Right renal cortex interstitium (tissue), 3 donors: ENCODE results near the gene NT5C1A. TPM values are rescaled to one million over a fixed set of nuclear protein-coding genes. Genes with fewer than 3 reads are reported as not detected.

Experiments
- DNase-seq, 3 donors: peaks; one replicate each; pipeline ENCODE4 v3.0.0-alpha.2; 2013; ENCODE audit warnings: low read depth in 3 of 3, low spot score in 2 of 3
- polyA plus RNA-seq, 3 donors: library from polyadenylated mRNA; unstranded; fragments of 120-200 nt; gene quantifications; one replicate each; pipeline ENCODE4 v1.2.1, GENCODE V29; 2013; ENCODE audit not compliant: insufficient read length in 3 of 3

NT5C1A gene
- polyA plus RNA-seq, 3 donors, result 0.24 to 0.58 (median 0.31) TPM

- DNase-seq, result no peak
Observed at GRCh38 chr1:39640861-39641260, 31.0 kb downstream of the NT5C1A start.

- no peak for DNase-seq
Observed at GRCh38 chr1:39639305-39640130, 32.4 kb downstream of the NT5C1A start, which contains the start of gene HEYL. TSS of gene HEYL (minus strand) at chr1:39639643. CDS start at chr1:39639625, 18 bp downstream.

GRCh38 chr1:39638965-39639304 lies 33.0 kb downstream of the NT5C1A start:
- no peak for DNase-seq

- no peak for DNase-seq
Observed at GRCh38 chr1:39637361-39637760, 34.5 kb downstream of the NT5C1A start.

- no peak for DNase-seq
Observed at GRCh38 chr1:39635871-39636210, 36.1 kb downstream of the NT5C1A start.

GRCh38 chr1:39635205-39635870 lies 36.6 kb downstream of the NT5C1A start:
- no peak for DNase-seq

GRCh38 chr1:39633422-39633821 lies 38.5 kb downstream of the NT5C1A start:
- no peak for DNase-seq

- DNase-seq, result no peak
Observed at GRCh38 chr1:39632682-39633417, 39.1 kb downstream of the NT5C1A start.

GRCh38 chr1:39632323-39632681 lies 39.6 kb downstream of the NT5C1A start:
- no peak for DNase-seq

- no peak for DNase-seq
Observed at GRCh38 chr1:39631361-39632322, 40.3 kb downstream of the NT5C1A start.

GRCh38 chr1:39628807-39629350 lies 43.0 kb downstream of the NT5C1A start:
- DNase-seq, result no peak

- no peak for DNase-seq
Observed at GRCh38 chr1:39626646-39627045, 45.3 kb downstream of the NT5C1A start.

GRCh38 chr1:39625462-39626273 lies 46.2 kb downstream of the NT5C1A start:
- no peak for DNase-seq

GRCh38 chr1:39625009-39625408 lies 46.9 kb downstream of the NT5C1A start:
- no peak for DNase-seq

GRCh38 chr1:39623053-39623452 lies 48.9 kb downstream of the NT5C1A start:
- no peak for DNase-seq

GRCh38 chr1:39622427-39622826 lies 49.5 kb downstream of the NT5C1A start:
- DNase-seq, result no peak

- DNase-seq, result no peak
Observed at GRCh38 chr1:39620659-39621165, 51.2 kb downstream of the NT5C1A start.

GRCh38 chr1:39617488-39618049 lies 54.3 kb downstream of the NT5C1A start:
- no peak for DNase-seq
